GM12878 (cell line): ENCODE data around the gene SCMH1. TPM values are rescaled to one million over a fixed set of nuclear protein-coding genes. Genes with fewer than 3 reads are reported as not detected.

ENCODE experiments used
- CEBPB ChIP-seq, 2 experiments: fragments of 150-350 bp in 1 of 2; IDR thresholded peaks; 2 replicates each; pipeline ENCODE4 v1.6.1; 2012 to 2014; ENCODE audit warnings: low read depth in 2 of 2, low read length in 2 of 2, borderline replicate concordance in 1 of 2, inconsistent platforms in 1 of 2
- CHD4 ChIP-seq: fragments of 200-600 bp; sonication (generic); IDR thresholded peaks from 2 replicates; pipeline ENCODE4 v1.6.1; 2016; ENCODE audit warnings: mild to moderate bottlenecking
- HDAC6 ChIP-seq: fragments of 200-600 bp; sonication (generic); IDR thresholded peaks from one replicate; pipeline ENCODE4 v1.8.0; 2017; ENCODE audit warnings: antibody characterized with exemption; ENCODE audit not compliant: unreplicated experiment
- NFXL1 ChIP-seq: fragments of 450-650 bp; IDR thresholded peaks from 2 replicates; pipeline ENCODE4 v1.6.1; 2017; ENCODE audit warnings: antibody characterized with exemption, mild to moderate bottlenecking, borderline replicate concordance
- NR2C2 ChIP-seq: IDR thresholded peaks from 2 replicates; pipeline ENCODE4 v1.6.1; 2011; ENCODE audit warnings: borderline replicate concordance, low read depth; ENCODE audit not compliant: control insufficient read depth, insufficient read length
- SMARCA5 ChIP-seq: fragments of 450-650 bp; IDR thresholded peaks from 2 replicates; pipeline ENCODE4 v1.6.1; 2017; ENCODE audit warnings: mild to moderate bottlenecking
- TCF12 ChIP-seq: IDR thresholded peaks from 2 replicates; pipeline ENCODE4 v1.6.1; 2011; ENCODE audit warnings: low read depth, mild to moderate bottlenecking, low read length
- YY1 ChIP-seq: IDR thresholded peaks from 2 replicates; pipeline ENCODE4 v1.6.1; 2011; ENCODE audit warnings: low read depth, mild to moderate bottlenecking, low read length
- ZNF207 ChIP-seq: fragments of 450-650 bp; IDR thresholded peaks from 2 replicates; pipeline ENCODE4 v1.6.1; 2014; ENCODE audit warnings: antibody characterized with exemption, mild to moderate bottlenecking, borderline replicate concordance
- polyA plus RNA-seq, 11 experiments: library from polyadenylated mRNA; depleted of rRNA in 4 of 11; unstranded in 6 of 11; stranded (reverse) in 5 of 11; fragments of >200 nt; fragmentation: Nextera tagmentation in 4 of 11; fragmentation: Illumina TruSeq in 1 of 11; extraction: Ambion mirVana in 4 of 11; extraction: Trizol in 1 of 11; gene quantifications; 1 replicate in 1 of 11; 2 replicates in 10 of 11; pipeline versions ENCODE4 v1.2.1 to v1.2.3, GENCODE V29; 2011 to 2016; ENCODE audit warnings: inconsistent platforms in 2 of 11, missing spikeins in 2 of 11, low read depth in 1 of 11
- total RNA-seq, 4 experiments: library from RNA; depleted of rRNA in 3 of 4; stranded (reverse); fragments of >200 nt in 3 of 4; fragmentation: Illumina TruSeq in 1 of 4; extraction: Trizol in 1 of 4; gene quantifications; 2 replicates each; pipeline versions ENCODE4 v1.2.1 to v1.2.3, GENCODE V29; 2013 to 2021
- TF ChIP-seq, protein P1 (sequence below): fragments of 150-350 bp; IDR thresholded peaks from 2 replicates; pipeline ENCODE4 v1.6.1; 2014; ENCODE audit warnings: mild to moderate bottlenecking, low read depth, low read length
- TF ChIP-seq, protein P2 (sequence below): fragments of 450-650 bp; IDR thresholded peaks from 2 replicates; pipeline ENCODE4 v1.6.1; 2018; ENCODE audit warnings: borderline replicate concordance, mild to moderate bottlenecking; ENCODE audit not compliant: partially characterized antibody
- TF ChIP-seq, protein P3 (sequence below): fragments of 450-650 bp; IDR thresholded peaks from 2 replicates; pipeline ENCODE4 v1.6.1; 2017; ENCODE audit warnings: mild to moderate bottlenecking, moderate library complexity
- TF ChIP-seq, protein P4 (sequence below): IDR thresholded peaks from 2 replicates; pipeline ENCODE4 v1.6.1; 2012; ENCODE audit warnings: low read length, inconsistent platforms
- TF ChIP-seq, protein P5 (sequence below): IDR thresholded peaks from 2 replicates; pipeline ENCODE4 v1.6.1; 2011; ENCODE audit warnings: low read depth, mild to moderate bottlenecking, low read length, moderate library complexity, borderline replicate concordance; ENCODE audit errors: extremely low read depth

SCMH1 gene
- total and polyA plus RNA-seq, 10 of the 15 experiments (the other 5 are each of a cell fraction or from before 2014, with no cell fraction given): 7.5 to 44.1 (median 27.8) TPM

DNA sequence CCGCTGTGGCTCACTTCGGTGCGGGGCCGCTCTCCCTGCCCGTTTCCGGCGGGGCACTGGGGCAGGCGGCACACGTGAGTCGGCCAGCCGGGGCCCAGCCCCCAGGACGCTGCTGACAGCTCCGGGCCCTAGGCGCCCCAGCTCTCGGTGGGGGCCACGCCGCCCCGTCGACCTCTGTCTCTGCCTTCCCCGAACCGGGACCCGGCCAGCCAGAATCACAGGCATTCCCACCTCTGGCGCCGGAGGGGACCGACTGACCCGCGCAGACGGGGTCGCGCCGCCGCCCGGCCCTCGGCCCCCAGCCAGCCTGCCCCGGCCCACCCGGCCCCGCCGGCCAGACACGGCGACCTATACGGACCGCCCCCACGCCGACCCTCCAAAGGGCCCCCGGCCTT, 755 bp downstream of the SCMH1 start (continued):
- TF ChIP-seq, protein P1, sequence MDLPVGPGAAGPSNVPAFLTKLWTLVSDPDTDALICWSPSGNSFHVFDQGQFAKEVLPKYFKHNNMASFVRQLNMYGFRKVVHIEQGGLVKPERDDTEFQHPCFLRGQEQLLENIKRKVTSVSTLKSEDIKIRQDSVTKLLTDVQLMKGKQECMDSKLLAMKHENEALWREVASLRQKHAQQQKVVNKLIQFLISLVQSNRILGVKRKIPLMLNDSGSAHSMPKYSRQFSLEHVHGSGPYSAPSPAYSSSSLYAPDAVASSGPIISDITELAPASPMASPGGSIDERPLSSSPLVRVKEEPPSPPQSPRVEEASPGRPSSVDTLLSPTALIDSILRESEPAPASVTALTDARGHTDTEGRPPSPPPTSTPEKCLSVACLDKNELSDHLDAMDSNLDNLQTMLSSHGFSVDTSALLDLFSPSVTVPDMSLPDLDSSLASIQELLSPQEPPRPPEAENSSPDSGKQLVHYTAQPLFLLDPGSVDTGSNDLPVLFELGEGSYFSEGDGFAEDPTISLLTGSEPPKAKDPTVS: no peak
- TF ChIP-seq HDAC6: no peak
- TF ChIP-seq NFXL1: no peak
- TF ChIP-seq, protein P2, sequence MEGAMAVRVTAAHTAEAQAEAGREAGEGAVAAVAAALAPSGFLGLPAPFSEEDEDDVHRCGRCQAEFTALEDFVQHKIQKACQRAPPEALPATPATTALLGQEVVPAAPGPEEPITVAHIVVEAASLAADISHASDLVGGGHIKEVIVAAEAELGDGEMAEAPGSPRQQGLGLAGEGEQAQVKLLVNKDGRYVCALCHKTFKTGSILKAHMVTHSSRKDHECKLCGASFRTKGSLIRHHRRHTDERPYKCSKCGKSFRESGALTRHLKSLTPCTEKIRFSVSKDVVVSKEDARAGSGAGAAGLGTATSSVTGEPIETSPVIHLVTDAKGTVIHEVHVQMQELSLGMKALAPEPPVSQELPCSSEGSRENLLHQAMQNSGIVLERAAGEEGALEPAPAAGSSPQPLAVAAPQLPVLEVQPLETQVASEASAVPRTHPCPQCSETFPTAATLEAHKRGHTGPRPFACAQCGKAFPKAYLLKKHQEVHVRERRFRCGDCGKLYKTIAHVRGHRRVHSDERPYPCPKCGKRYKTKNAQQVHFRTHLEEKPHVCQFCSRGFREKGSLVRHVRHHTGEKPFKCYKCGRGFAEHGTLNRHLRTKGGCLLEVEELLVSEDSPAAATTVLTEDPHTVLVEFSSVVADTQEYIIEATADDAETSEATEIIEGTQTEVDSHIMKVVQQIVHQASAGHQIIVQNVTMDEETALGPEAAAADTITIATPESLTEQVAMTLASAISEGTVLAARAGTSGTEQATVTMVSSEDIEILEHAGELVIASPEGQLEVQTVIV: no peak
- no peak for TF ChIP-seq ZNF207
- TF ChIP-seq CHD4: no peak
- no peak for TF ChIP-seq SMARCA5
- TF ChIP-seq, protein P3, sequence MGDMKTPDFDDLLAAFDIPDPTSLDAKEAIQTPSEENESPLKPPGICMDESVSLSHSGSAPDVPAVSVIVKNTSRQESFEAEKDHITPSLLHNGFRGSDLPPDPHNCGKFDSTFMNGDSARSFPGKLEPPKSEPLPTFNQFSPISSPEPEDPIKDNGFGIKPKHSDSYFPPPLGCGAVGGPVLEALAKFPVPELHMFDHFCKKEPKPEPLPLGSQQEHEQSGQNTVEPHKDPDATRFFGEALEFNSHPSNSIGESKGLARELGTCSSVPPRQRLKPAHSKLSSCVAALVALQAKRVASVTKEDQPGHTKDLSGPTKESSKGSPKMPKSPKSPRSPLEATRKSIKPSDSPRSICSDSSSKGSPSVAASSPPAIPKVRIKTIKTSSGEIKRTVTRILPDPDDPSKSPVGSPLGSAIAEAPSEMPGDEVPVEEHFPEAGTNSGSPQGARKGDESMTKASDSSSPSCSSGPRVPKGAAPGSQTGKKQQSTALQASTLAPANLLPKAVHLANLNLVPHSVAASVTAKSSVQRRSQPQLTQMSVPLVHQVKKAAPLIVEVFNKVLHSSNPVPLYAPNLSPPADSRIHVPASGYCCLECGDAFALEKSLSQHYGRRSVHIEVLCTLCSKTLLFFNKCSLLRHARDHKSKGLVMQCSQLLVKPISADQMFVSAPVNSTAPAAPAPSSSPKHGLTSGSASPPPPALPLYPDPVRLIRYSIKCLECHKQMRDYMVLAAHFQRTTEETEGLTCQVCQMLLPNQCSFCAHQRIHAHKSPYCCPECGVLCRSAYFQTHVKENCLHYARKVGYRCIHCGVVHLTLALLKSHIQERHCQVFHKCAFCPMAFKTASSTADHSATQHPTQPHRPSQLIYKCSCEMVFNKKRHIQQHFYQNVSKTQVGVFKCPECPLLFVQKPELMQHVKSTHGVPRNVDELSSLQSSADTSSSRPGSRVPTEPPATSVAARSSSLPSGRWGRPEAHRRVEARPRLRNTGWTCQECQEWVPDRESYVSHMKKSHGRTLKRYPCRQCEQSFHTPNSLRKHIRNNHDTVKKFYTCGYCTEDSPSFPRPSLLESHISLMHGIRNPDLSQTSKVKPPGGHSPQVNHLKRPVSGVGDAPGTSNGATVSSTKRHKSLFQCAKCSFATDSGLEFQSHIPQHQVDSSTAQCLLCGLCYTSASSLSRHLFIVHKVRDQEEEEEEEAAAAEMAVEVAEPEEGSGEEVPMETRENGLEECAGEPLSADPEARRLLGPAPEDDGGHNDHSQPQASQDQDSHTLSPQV: no peak
- TF ChIP-seq, protein P4, sequence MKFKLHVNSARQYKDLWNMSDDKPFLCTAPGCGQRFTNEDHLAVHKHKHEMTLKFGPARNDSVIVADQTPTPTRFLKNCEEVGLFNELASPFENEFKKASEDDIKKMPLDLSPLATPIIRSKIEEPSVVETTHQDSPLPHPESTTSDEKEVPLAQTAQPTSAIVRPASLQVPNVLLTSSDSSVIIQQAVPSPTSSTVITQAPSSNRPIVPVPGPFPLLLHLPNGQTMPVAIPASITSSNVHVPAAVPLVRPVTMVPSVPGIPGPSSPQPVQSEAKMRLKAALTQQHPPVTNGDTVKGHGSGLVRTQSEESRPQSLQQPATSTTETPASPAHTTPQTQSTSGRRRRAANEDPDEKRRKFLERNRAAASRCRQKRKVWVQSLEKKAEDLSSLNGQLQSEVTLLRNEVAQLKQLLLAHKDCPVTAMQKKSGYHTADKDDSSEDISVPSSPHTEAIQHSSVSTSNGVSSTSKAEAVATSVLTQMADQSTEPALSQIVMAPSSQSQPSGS: no peak
- TF ChIP-seq YY1: no peak
- TF ChIP-seq, protein P5, sequence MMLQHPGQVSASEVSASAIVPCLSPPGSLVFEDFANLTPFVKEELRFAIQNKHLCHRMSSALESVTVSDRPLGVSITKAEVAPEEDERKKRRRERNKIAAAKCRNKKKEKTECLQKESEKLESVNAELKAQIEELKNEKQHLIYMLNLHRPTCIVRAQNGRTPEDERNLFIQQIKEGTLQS: no peak
- TF ChIP-seq NR2C2: no peak
- TF ChIP-seq TCF12: 0 out of 2 replicates have a peak, but pooled peaks have one; percentile 11
- TF ChIP-seq CEBPB (IDR thresholded peaks at IDR 0.05; ENCODE audit: borderline replicate concordance in 1 of 2, low read depth in 2 of 2, low read length in 2 of 2): no peak
